Fibroblast of upper back skin (primary cell): ENCODE data around the gene CATSPER3.
A peak's percentile ranks its signal among the peaks of the same experiment; 100 is the strongest.
"Not testable (repeated sequence)": the region's sequence is repeated elsewhere in the genome, so short reads cannot be mapped to it uniquely, and the experiment has no call there.

Source experiments
- DNase-seq: peaks from one replicate; pipeline ENCODE4 v3.0.0-alpha.2; 2013

CATSPER3 gene

DNA sequence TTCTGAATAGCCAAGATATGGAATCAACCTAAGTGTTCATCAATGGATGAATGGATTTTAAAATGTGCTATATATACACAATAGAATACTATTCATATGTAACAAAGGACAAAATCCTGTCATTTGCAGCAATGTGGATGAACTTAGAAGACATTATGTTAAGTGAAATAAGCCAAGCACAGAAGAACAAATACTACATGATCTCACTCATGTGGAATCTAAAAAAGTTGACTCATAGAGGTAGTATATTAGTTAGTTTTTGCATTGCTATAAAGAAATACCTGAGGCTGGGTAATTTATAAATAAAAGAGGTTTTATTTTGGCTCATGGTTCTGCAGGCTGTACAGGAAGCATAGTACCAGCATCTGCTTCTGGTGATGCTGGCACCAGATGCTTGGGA lies 8.1 kb downstream of the CATSPER3 start:
- DNase-seq = no peak

DNA sequence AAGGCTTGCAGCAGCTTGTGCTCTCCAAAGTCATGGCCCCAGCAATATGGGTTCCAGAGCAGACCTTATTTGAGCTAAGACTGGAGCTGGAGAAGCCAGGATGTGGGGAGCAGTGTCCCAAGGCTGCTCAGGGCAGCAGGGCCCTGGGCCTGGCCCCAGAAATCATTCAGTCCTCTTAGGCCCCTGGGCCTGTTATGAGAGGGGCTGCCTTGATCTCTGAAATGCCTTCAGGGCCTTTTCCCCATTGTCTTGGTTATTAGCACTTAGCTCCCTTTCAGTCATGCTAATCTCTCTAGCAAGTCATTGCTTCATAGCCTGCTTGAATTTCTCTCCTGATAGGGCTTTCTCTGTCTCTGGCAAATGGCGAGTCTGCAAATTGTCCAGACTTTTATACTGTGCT lies 9.1 kb downstream of the CATSPER3 start:
- DNase-seq = no peak

DNA sequence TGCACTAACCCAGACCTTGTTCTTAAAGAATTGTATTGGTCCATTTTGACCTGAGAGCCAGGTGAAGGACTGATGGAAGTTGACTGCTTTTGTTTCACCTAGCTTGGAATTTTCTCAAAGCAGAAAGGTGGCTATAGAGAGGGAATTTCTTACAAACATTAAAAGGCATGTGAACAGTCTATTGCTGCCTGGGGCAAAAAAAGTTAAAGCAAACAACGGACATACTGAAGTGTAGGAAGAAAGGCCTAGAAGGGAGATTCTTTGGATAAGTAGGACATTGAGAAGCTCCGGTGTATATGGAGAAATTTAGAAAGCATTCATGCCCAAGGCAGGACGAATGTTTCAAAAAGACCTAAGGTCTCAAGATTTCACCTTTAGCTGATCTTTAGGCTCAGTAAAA lies 11.7 kb downstream of the CATSPER3 start:
- DNase-seq = no peak

DNA sequence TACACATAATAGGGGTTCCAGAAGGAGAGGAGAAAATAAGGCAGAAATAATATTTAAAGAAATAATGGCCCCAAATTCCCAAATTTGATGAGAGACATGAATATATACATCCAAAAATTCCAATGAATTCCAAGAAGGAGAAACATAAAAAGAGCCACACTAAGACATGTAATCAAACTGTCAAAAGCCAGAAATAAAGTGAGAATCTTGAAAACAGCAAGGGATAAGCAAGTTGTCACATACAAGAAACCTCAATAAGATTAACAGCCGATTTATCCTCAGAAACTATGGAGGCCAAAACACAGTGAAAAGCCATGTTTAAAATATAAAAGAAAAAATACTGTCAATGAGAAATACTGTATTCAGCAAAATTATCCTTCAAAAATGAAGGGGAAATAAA lies 14.5 kb downstream of the CATSPER3 start:
- no peak for DNase-seq

DNA sequence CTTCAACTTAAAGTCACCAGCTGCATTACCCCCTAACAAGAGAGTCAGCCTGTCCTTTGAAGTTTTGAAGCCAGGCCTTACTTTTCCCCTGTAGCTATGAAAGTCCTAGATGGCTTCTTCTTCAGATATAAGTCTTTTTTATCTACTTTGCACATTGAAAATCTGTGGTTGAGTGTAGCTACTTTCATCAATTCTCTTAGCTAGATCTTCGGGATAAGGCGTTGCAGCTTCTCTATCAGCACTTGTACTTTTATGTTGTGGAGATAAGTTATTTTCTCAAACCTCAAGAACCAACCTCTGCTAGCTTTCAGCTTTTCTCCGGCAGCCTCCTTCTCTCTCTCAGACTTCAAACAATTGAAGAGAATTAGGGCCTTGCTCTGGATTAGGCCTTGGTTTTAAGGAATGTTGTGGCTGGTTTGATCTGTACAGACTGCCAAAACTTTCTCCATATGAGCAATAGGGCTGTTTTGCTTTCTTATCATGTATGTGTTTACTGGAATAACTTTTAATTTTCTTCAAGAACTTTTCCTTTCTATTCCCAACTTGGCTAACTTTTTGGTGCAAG lies 21.6 kb downstream of the CATSPER3 start:
- peak; percentile 34 for DNase-seq

DNA sequence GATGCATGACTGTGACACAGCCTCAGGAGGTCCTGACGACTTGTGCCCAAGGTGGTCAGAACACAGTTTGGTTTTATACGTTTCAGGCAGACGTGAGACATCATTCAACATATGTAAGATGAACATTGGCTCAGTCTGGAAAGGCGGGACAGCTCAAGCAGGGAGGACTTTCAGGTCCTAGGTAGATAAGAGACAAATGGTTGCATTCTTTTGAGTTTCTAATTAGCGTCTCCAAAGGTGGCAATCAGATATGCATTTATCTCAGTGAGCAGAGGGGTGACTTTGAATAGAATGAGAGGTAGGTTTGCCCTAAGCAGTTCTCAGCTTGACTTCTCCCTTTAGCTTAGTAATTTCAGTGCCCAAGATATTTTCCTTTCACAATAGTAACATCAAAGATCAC lies 22.5 kb downstream of the CATSPER3 start:
- DNase-seq = not testable (repeated sequence)

DNA sequence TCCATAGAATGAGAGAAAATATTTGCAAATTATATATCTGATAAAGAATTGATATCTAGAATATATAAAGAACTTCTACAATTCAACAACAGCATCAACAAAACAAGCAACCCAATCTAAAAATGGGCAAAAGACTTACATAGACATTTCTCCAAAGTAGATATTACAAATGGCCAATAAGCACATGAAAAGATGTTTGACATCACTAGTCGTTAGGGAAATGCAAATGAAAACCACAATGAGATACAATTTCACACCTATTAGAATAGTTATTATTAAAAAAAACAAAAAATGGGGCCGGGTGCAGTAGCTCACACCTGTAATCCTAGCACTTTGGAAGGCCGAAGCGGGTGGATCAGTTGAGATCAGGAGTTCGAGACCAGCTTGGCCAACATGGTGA lies 24.4 kb downstream of the CATSPER3 start:
- no peak for DNase-seq

DNA sequence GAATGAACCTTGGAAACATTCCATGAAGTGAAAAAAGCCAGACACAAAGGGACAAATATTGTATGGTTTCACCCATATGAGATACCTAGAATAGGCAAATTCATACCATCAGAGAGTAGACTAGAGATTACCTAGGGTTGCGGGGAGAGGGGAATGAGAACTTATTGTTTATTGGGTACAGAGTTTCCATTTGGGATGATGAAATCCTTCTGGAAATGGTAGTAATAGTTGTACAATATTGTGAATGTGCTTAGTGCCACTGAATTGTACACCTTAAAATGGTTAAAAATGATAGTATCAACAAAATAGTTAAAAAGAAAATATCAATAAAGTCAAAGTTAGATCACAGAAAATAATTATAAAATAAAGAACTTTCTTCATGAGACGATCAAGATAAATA lies 25.5 kb downstream of the CATSPER3 start:
- DNase-seq = no peak

DNA sequence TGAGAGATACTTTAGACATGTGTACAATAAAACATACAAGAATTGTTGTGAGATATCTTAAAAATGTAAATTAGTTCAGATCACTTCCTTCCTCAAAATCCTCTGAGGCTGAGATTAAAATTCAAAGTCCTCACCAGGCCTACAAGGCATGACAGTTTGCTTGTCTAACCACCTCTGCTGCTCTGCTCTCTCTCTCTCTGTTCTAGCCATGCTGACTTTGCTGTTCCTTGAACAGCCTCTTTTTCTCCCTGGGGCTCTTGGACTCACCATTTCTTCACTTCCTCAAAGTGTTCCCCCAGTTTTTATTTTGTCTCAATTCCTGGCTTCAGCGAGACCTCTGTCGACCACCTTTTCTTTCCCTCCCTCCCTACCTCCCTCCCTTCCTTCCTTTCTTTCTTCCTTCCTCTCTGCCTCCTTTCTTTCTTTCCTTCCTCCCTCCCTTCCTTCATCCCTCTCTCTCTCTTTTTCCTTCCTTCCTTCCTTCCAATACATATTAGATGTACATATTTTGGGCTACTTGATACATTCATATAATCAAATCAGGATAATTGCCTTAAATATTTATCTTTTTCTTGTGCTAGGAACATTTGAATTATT lies 27.0 kb downstream of the CATSPER3 start:
- no peak for DNase-seq

DNA sequence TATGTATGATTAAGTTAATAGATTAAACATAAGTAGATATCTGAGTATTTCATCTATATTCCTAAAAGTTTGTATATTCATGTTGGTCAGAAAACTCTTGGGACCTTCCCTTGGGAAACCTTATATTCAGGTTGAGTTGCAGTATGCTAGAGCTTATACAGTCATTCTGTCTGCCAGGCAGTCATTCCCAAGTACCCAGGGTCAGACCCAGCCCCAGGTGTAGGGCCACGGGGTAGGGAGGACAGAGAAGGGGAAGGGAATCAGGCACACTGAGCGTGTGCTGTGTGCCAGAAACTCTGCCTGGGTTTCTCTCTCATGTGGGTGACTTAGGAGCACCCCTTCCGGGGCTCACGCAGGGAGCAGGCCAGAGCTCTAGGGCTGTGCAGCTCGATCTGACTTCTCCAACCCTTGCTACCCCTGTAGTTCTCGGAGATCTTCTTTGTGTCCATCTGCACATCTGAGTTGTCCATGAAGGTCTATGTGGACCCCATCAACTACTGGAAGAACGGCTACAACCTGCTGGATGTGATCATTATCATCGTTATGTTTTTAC lies 28.2 kb downstream of the CATSPER3 start:
- DNase-seq = no peak

DNA sequence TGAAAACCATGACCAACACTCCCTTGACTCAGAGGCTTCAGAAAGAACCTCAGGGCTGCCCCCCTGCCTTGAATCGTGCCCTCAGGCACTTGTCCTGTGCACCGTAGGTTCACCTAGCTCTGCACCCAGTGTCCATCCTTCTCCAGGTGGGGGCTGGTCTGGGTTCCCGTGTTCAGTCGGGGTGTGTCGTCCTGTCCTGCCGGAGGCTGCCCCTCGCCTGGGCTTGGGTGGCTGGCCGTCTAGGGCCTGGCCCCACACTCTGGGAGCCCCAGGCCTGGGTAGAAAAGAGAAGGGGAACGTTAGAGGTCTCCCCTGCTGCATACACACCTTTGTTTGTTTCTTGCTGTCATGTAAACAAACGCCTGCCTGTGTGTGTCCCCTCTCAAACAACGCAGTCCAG lies 29.3 kb downstream of the CATSPER3 start:
- no peak for DNase-seq

DNA sequence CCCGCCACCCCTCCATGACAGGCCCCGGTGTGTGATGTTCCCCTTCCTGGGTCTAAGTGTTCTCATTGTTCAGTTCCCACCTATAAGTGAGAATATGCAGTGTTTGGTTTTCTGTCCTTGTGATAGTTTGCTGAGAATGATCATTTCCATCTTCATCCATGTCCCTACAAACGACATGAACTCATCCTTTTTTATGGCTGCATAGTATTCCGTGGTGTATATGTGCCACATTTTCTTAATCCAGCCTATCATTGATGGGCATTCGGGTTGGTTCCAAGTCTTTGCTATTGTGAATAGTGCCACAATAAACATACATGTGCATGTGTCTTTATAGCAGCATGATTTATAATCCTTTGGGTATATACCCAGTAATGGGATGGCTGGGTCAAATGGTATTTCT lies 30.4 kb downstream of the CATSPER3 start:
- not testable (repeated sequence) for DNase-seq

DNA sequence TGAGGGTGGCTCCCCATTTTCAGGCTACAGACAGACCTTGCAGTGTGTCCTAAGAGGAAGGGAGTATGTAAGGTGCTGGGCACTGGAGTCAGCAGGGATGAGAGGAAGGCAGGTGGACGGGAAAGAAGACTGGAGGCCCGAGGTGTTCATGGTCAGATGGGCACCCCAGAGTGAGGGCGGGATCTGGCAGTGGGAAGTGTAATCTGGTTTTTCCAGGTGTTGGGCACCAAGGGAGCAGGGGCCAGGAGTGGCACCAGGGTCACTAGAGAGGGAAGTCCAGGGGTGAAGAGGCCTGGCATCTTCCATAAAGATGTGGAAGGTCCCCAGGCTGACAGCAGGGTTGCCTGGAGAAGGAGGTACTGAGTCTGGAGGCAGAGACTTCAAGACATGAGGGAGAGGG lies 36.7 kb downstream of the CATSPER3 start:
- no peak for DNase-seq

DNA sequence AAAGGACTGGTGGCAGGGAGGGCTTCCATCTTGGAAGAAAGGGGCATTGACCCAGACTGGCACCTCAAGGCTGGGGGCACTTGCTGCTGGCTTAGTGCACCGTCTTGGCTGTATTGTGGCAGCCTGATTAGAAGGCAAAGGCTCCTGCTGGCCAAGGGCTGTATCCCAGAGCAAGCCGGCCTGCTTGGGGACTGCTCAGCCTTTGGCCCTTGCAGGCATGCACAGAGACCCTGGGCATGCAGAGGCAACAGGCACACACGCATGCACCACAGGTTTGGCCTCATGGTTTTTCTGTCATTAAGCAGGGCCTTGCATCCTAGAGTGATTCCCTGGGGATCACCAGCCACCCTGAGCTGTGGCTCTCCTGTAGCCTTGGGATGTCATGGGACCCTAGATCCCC lies 37.4 kb downstream of the CATSPER3 start:
- no peak for DNase-seq

DNA sequence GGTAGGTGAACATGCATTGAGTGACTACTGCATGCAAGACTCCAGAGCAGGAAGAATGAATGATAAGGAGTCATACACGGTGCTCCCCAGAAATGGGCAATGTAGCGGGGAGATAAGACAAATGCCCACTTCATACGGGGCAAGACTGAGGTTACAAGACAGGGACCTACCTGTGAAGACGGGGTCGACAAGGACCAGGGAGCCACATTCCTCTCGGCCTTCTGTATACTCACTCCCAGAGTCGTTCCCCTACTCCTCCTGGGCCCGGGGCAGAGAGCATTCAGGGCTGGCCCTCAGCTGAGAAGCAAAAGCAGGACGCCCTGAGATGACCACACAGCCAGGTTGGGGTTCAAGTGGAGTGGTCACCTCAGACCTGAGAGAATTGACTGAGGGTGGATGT lies 39.6 kb downstream of the CATSPER3 start:
- no peak for DNase-seq

DNA sequence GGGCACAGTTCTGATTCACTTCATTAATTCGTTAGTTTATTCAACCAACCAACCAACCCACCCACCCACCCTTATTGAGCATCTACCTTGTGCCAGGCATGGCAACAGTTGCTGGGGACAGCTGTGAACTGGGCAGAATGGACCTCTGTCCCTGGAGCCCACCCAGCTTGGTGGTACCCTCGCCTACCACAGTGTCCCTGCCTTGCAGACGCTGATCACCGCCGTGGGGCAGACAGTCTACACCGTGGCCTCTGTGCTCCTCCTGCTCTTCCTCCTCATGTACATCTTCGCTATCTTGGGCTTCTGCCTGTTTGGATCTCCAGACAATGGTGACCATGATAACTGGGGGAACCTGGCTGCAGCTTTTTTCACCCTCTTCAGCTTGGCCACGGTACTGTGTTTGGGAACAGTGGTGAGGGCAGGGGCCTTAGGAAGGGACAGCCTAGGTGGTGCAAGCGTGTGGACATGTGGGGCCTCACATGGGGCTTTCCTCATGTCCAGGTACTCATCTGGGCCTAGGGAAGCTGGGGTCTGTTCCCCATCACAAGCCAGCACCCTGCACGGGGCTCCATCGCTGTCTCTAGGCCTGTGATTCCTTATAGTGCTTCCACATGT lies 40.1 kb downstream of the CATSPER3 start:
- no peak for DNase-seq

DNA sequence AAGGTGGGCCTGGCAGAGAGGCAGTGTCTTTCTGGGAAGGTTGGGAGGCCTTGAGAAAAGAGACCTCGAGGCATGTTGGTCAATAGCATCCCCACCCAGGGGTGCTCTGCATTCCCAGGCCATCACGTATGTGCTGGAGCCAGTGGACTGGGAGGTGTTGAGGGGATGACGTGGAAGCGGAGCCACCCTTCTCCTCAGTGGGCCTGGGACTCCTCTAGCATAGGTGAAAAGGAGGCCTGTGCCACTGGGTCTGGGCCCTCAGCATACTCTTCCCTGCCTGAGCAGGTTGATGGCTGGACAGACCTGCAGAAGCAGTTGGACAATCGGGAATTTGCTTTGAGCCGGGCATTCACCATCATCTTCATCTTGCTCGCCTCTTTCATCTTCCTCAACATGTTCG lies 40.8 kb downstream of the CATSPER3 start:
- no peak for DNase-seq

DNA sequence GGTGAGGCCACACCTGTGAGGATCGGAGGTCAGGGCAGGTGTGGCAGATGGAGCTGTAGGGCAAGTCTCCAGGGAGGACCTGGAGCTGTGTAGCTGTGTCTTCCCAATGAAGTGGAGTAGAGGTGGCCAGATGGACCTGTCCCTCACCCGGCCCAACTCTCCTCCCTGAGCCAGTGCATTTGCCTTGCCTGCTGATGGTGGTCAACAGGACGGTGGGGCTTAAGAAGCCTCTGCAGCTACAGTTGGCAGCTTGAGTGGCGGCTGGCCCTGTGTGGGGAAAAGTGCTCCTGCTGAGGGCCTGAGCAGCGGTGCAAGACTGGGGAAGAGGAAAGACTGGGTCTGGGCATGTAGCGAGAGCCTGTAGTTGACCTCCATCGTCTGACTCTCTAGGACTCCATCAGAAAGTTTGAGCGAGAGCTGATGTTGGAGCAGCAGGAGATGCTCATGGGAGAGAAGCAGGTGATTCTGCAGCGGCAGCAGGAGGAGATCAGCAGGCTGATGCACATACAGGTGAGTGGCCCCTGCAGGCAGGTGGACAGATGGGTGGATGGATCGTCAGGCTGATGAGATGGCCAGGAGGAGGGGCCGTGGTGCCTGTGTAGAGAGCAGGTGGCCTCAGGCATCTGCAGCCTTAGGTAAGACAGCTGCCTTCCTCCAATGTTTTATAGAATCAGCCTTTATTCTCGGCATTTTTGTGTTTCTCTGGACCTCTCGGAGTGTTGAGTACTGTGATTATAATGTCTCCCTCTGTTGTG lies 41.5 kb downstream of the CATSPER3 start:
- no peak for DNase-seq

DNA sequence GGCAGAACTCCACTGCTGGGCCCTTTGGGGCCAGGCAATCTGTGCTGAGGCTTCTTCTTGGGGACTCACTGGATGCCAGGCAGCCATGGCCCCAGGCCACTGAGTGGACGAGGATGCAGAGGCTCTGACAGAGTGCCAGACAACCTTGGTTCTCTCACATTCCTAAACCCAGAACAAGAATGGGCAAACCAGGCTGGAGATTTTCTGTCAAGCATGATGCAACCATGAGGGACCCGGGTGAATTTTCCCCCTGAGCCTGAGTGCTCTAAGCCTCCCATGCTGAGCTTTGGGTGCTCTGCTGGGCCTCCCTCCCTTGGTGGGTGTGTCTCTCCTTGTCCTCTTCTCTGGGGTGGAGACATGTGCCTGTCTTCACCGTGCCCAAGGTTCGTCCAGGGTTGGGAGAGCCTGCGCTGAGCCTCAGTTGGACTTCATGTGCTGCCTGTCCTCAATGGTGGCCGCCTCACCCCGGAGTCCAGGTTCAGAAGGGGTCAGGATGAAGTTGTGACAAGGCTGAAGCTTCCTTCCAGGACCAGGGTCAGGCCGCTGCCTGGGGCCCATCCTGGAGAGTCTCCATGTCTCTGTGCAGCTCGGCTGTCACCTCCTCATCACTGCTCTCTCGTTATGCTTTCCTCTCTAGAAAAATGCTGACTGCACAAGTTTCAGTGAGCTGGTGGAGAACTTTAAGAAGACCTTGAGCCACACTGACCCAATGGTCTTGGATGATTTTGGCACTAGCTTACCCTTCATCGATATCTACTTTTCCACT lies 42.2 kb downstream of the CATSPER3 start:
- no peak for DNase-seq

DNA sequence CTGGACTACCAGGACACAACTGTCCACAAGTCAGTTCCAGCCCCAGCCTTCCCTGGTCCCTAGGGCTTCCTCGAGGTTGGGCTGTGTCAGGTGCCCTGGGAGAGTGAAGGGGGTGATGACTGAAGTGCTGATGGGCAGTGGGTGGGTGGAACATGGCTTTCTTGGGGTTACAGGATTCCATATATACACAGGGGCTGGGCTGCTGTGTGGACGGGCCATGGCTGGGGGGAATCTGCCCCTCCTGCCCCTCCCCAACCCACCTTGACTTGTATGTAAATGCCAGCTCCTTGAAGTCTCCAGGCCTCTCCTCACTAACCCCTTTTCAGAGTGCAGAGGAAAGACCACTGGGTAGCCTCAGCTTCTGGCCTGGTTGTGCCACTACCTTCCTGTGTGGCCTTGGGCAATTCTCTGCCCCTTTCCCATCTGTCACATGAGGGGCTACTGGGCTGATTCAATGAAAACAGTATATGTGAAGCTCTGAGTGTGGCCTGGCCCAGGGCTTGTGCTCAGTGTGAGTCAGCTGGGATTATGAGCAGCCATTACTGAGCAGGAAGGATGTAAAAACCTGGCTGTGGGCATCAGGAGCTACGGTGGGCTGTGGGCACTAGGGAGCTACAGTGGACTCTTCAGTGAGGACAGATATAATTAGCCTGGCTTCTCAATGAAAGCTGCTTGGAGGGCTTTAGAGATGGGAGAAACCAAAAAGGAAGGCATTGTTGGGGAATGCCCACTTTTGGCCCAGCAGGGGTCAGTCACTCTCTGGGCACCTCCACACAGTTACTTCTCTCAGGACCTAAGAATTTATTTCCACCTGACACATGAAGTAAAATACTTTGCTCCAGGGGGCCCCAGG lies 43.0 kb downstream of the CATSPER3 start:
- DNase-seq = no peak

DNA sequence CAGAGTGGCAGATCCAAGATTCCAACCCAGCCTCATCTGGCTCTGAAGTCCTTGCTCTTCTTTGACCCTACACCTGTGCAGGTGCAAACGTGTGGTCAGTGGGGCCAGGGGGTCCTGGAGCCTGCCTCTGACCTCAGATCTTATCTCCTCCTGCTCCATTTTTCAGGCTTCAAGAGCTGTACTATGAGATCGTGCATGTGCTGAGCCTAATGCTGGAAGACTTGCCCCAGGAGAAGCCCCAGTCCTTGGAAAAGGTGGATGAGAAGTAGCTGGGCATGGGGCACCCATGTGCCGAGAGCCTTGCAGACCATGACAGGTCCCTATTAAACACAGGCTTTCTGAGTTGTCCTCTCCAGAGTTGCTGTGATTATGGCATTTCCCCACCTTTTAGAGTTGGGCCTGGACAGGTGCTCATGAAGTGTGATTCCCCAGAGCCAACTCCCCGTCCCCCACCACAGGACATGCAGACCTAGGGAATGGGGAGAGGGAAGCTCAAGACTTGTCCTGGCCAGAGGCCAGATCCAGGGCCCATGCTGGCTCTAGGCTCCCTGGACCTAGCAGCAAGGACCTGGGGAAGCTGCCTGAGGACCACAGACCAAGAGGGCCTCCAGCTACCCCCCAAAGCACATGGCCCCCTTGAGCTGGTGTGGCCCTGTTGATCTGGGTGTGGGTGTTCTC lies 43.8 kb downstream of the CATSPER3 start:
- no peak for DNase-seq
